Measurements from ENCODE around the gene PCDH9. TPM values are rescaled to one million over a fixed set of nuclear protein-coding genes. Genes with fewer than 3 reads are reported as not detected.

The PCDH9 gene
- total RNA-seq, 1 experiment from 2014 or later, result 0.11 TPM

- Mint-ChIP-seq H3K9me3 (ENCODE audit: unreplicated experiment) (no peaks in the 10 kb centered on the region), H3K4me1 (ENCODE audit: low read depth, unreplicated experiment) (peaks cover 6% of the 10 kb centered on the region), H3K27ac (ENCODE audit: unreplicated experiment) (no peak overlapping the region), H3K4me3 (ENCODE audit: unreplicated experiment) (no peak overlapping the region), H3K36me3 (ENCODE audit: insufficient read depth, unreplicated experiment) (no peaks in the 10 kb centered on the region), H3K27me3 (ENCODE audit: insufficient read depth, unreplicated experiment) (no peaks in the 10 kb centered on the region)
- Histone ChIP-seq H3K9me3 (no peaks in the 10 kb centered on the region), H3K4me3 (ENCODE audit: low read depth, low read length) (no peak overlapping the region), H3K36me3 (ENCODE audit: control insufficient read depth, insufficient read depth, low read length) (no peaks in the 10 kb centered on the region), H3K4me1 (peaks cover 6% of the 10 kb centered on the region; the same call in 1 of the 2 replicates), H3K27me3 (replicated peaks; ENCODE audit: control insufficient read depth, insufficient read depth, low read length) (no peaks in the 10 kb centered on the region)
- no peak for TF ChIP-seq CTCF (IDR thresholded peaks at IDR 0.05; ENCODE audit: insufficient read depth in 1 of 2, low read depth in 1 of 2, low read length in 1 of 2, severe bottlenecking in 1 of 2, unreplicated experiment in 1 of 2)
- BruUV-seq (replicated peaks), result no TSS peak
- ChIA-PET POLR2A (no interaction called here), CTCF (no interaction called here)
- intact Hi-C loops (cut with micrococcal nuclease; ENCODE audit: unreplicated experiment), result no loop called here
- DNase-seq, result no peak
These were observed 123.6 kb downstream of the PCDH9 start for GRCh38 chr13:67106502-67107057.

GRCh38 chr13:67101730-67102467, 128.2 kb downstream of the PCDH9 start:
- POLR2A ChIA-PET, result no interaction called here
- H3K27me3 Mint-ChIP-seq (ENCODE audit: insufficient read depth, unreplicated experiment), result no peaks in the 10 kb centered on the region
- no peak overlapping the region for H3K27ac Mint-ChIP-seq (ENCODE audit: unreplicated experiment)
- no TSS peak for BruUV-seq (replicated peaks)
- H3K4me3 ChIP-seq (ENCODE audit: low read depth, low read length), result no peak overlapping the region
- H3K4me1 Mint-ChIP-seq (ENCODE audit: low read depth, unreplicated experiment), result peaks cover 13% of the 10 kb centered on the region
- H3K4me3 Mint-ChIP-seq (ENCODE audit: unreplicated experiment), result peak overlapping the region; percentile 35
- H3K36me3 ChIP-seq (ENCODE audit: control insufficient read depth, insufficient read depth, low read length), result no peaks in the 10 kb centered on the region
- no peaks in the 10 kb centered on the region for H3K9me3 ChIP-seq
- peaks cover 18% of the 10 kb centered on the region; the same call in 1 of the 2 replicates for H3K4me1 ChIP-seq
- no peaks in the 10 kb centered on the region for H3K27me3 ChIP-seq (replicated peaks; ENCODE audit: control insufficient read depth, insufficient read depth, low read length)
- H3K36me3 Mint-ChIP-seq (ENCODE audit: insufficient read depth, unreplicated experiment), result no peaks in the 10 kb centered on the region
- intact Hi-C loops (cut with micrococcal nuclease; ENCODE audit: unreplicated experiment), result loop anchor here (1.0 kb wide), 2 partner anchors 16 to 23 kb away; no protein-coding TSS in a partner anchor
- no peaks in the 10 kb centered on the region for H3K9me3 Mint-ChIP-seq (ENCODE audit: unreplicated experiment)
- CTCF ChIA-PET, result no interaction called here
- DNase-seq, result no peak
- no peak for TF ChIP-seq CTCF (IDR thresholded peaks at IDR 0.05; ENCODE audit: insufficient read depth in 1 of 2, low read depth in 1 of 2, low read length in 1 of 2, severe bottlenecking in 1 of 2, unreplicated experiment in 1 of 2)

GRCh38 chr13:67100730-67101129, 129.4 kb downstream of the PCDH9 start:
- POLR2A ChIA-PET, result no interaction called here
- H3K27me3 ChIP-seq (replicated peaks; ENCODE audit: control insufficient read depth, insufficient read depth, low read length), result no peaks in the 10 kb centered on the region
- Mint-ChIP-seq H3K27ac (ENCODE audit: unreplicated experiment) (peak overlapping the region; percentile 87), H3K27me3 (ENCODE audit: insufficient read depth, unreplicated experiment) (no peaks in the 10 kb centered on the region), H3K9me3 (ENCODE audit: unreplicated experiment) (no peaks in the 10 kb centered on the region), H3K4me1 (ENCODE audit: low read depth, unreplicated experiment) (peaks cover 13% of the 10 kb centered on the region), H3K36me3 (ENCODE audit: insufficient read depth, unreplicated experiment) (no peaks in the 10 kb centered on the region), H3K4me3 (ENCODE audit: unreplicated experiment) (peak overlapping the region; percentile 75)
- TF ChIP-seq CTCF (IDR thresholded peaks at IDR 0.05; ENCODE audit: insufficient read depth in 1 of 2, low read depth in 1 of 2, low read length in 1 of 2, severe bottlenecking in 1 of 2, unreplicated experiment in 1 of 2), result no peak
- no TSS peak for BruUV-seq (replicated peaks)
- no peaks in the 10 kb centered on the region for H3K36me3 ChIP-seq (ENCODE audit: control insufficient read depth, insufficient read depth, low read length)
- CTCF ChIA-PET, result interaction anchor here (0.6 kb wide), 1 partner anchor 257 kb away, joined by 5 read pairs; no protein-coding TSS in a partner anchor
- H3K4me1 ChIP-seq, result peaks cover 18% of the 10 kb centered on the region; the same call in 1 of the 2 replicates
- intact Hi-C loops (cut with micrococcal nuclease; ENCODE audit: unreplicated experiment), result loop anchor here (1.0 kb wide), 1 partner anchor 21 kb away; no protein-coding TSS in a partner anchor
- peak; percentile 42 to 58 for DNase-seq
- no peak overlapping the region for H3K4me3 ChIP-seq (ENCODE audit: low read depth, low read length)
- no peaks in the 10 kb centered on the region for H3K9me3 ChIP-seq

All from Caco-2 (cell line).